SK-N-MC (cell line): Measurements from ENCODE around the gene PYGL.

Source experiments
- DNase-seq: peaks from one replicate; pipeline ENCODE4 v3.0.0-alpha.2; 2011; ENCODE audit warnings: low read depth, low spot score
- H3K27ac ChIP-seq: fragments of 200-600 bp; sonication (generic); 2 replicates; pipeline ENCODE4 v1.5.1; 2016; ENCODE audit warnings: mixed run types
- H3K36me3 ChIP-seq: fragments of 200-600 bp; sonication (generic); 2 replicates; pipeline ENCODE4 v1.6.1; 2017; ENCODE audit warnings: antibody characterized with exemption, low read length, mixed read lengths; ENCODE audit not compliant: insufficient read depth
- H3K4me3 ChIP-seq: fragments of 200-600 bp; sonication (generic); 2 replicates; pipeline ENCODE4 v1.5.1; 2016
- H3K9ac ChIP-seq: fragments of 200-600 bp; sonication (generic); 2 replicates; pipeline ENCODE4 v1.8.0; 2017; ENCODE audit warnings: mixed run types, mixed read lengths; ENCODE audit not compliant: insufficient read length
- H3K9me3 ChIP-seq: fragments of 200-600 bp; sonication (generic); 2 replicates; pipeline ENCODE4 v1.6.1; 2017; ENCODE audit warnings: low read depth, mild to moderate bottlenecking, antibody characterized with exemption, low read length, moderate library complexity, mixed read lengths
- EZH2 ChIP-seq: fragments of 200-600 bp; sonication (generic); IDR thresholded peaks from one replicate; pipeline ENCODE4 v1.6.1; 2017; ENCODE audit warnings: antibody characterized with exemption
- FOXP2 ChIP-seq: optimal IDR thresholded peaks from 2 replicates; pipeline ENCODE3; 2011; ENCODE audit warnings: mild to moderate bottlenecking, moderate library complexity; ENCODE audit not compliant: insufficient read depth; ENCODE audit errors: extremely low read length, control extremely low read depth
- POLR2AphosphoS5 ChIP-seq: IDR thresholded peaks from 2 replicates; pipeline ENCODE4 v1.6.1; 2012; ENCODE audit warnings: mild to moderate bottlenecking, low read depth, low read length, borderline replicate concordance

PYGL gene

DNA sequence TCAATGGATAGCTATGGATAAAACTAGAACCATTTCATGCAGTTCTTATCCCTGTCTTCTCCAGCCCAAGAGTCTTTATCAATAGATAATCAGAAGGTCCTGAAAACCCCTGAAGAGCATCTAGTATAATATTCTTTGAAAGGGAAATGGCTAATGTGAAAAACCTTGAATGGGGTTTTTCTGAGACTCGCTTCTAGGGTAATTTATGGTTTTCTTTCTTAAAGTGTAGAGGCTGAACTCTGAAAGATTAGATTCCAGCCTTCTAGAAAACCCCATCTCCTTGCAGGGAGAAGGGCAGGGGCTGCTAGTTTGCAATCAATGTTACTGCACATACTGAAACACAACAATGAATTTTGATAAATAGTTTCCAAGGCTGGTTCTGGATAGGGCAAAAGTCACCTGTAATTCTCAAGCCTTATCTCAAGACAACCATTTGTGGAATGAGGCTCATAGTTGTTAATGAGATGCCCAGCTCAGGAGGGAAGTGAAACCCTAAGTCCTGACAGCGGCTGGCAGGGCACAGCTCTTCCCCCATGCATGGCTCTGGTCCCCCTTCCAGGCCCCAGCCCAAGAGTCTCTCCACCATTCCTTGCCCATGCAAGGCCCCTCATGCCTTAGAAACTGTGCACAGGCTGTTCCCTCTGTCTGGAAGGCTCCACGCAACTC lies 33.7 kb upstream of the PYGL start:
- TF ChIP-seq EZH2 (no peak), POLR2AphosphoS5 (no peak), FOXP2 (no peak)
- H3K4me3 ChIP-seq: no peak overlapping the region
- no peaks in the 10 kb centered on the region for H3K36me3 ChIP-seq
- no peak overlapping the region for H3K27ac ChIP-seq
- H3K9ac ChIP-seq: no peak overlapping the region
- no peak for DNase-seq
- no peaks in the 10 kb centered on the region for H3K9me3 ChIP-seq

DNA sequence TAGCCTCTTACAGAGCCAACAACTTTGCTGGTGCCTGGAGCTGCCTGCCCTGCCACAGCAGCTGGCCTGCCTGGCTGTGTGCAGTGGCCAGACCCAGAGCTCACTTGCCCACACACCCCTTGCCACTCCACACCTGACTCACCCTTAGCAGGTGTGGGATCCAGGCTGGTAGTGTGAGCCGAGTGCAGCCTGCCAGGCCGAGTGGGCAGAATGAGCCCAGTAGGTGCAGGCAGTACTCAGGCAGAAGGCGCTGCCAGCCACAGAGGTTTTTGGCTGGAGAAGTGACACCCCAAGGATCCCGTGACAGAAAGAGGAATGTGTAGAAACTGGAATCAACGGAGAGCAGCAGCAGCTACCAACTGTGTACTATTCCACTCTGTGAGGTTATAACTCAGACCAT lies 29.8 kb upstream of the PYGL start:
- DNase-seq: no peak
- H3K9me3 ChIP-seq: no peaks in the 10 kb centered on the region
- no peak overlapping the region for H3K27ac ChIP-seq
- no peak overlapping the region for H3K4me3 ChIP-seq
- H3K9ac ChIP-seq: no peak overlapping the region
- TF ChIP-seq FOXP2: no peak
- no peak for TF ChIP-seq EZH2
- no peak for TF ChIP-seq POLR2AphosphoS5
- no peaks in the 10 kb centered on the region for H3K36me3 ChIP-seq

DNA sequence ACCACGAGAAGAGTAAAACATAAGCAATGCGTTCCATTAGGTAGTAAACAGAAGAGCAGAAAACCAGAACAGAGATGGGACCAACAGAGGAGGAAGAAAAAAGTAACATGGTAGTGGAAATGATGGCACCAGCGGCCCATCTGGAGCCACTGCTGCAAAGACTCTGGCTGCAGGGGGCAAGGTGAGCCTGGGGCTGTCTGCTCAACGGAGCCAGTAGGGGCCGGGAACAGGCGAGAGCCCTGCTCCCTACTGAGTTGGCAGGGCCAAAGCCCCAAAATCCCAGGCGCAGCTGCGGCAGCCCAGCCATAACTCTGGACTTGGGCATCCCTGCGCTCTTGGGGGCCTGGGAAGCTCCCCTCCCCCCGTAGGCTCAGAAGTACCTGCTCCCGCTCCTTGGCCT lies 28.5 kb upstream of the PYGL start:
- Histone ChIP-seq H3K27ac (no peak overlapping the region), H3K4me3 (no peak overlapping the region), H3K9ac (no peak overlapping the region), H3K9me3 (no peaks in the 10 kb centered on the region), H3K36me3 (no peaks in the 10 kb centered on the region)
- no peak for DNase-seq
- TF ChIP-seq POLR2AphosphoS5 (no peak), FOXP2 (no peak), EZH2 (no peak)

DNA sequence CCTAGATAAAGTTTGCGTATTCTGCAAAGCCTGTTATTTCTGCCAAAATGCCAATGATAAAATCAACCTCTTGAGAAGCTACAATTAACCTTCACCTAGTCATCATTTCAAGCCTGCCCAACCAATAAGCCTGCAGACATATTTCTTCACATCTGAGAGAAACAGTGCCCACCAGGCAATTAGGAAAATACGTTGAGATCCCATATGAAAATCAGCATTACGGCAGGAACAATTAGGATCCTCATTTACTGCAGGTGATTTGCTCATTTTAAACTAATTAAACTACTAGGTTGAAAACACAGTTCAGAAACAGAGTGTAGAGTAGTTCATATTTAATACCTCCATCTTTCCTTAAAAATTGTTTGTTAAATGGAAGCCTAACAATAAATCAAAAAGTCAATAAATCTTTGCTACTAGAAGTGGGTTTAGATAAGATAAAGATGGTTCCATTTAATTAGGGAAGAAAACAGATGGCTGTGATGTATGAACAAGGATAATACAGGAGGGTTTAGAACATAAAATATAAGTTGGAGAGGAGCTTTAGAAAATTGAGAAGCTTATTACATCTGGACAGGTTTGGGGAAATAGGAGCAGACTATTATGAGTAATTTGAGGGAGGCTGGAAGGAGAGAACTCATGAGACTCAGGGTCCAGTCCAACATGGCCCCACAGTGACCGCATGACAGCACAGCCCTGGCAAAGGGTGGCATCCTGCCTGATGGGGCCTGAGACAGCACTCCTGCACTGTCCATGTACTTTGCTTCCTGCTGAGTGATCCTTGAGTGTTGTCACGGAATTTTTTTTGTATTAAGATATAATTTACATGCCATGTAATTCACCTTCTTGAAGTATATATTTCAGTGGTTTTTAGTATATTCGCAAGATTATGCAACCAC lies 26.9 kb upstream of the PYGL start:
- TF ChIP-seq POLR2AphosphoS5: no peak
- no peak for TF ChIP-seq FOXP2
- no peak for TF ChIP-seq EZH2
- H3K4me3 ChIP-seq: no peak overlapping the region
- H3K36me3 ChIP-seq: no peaks in the 10 kb centered on the region
- DNase-seq: no peak
- no peak overlapping the region for H3K27ac ChIP-seq
- no peak overlapping the region for H3K9ac ChIP-seq
- H3K9me3 ChIP-seq: no peaks in the 10 kb centered on the region

DNA sequence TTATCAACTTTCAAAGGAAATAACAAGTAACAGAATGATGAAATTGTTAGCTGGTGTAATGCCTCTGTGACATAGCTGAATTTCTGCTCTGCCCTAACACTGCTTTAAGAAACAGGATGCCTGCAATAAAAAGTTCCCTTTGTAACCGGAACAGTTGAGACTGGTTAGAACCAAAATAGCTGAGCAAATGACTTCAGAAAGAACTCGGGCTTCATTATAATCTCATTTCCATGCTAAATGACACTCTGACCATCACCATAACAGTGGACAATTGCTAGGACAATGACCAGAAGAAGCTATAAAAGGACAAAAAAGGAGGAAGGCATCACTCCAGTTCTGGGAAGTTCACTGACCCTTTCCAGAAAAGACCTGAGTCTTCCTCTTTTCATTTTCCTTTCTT lies 23.5 kb upstream of the PYGL start:
- Histone ChIP-seq H3K4me3 (no peak overlapping the region), H3K27ac (no peak overlapping the region), H3K36me3 (no peaks in the 10 kb centered on the region), H3K9me3 (no peaks in the 10 kb centered on the region), H3K9ac (no peak overlapping the region)
- DNase-seq: no peak
- TF ChIP-seq FOXP2 (no peak), EZH2 (no peak), POLR2AphosphoS5 (no peak)

DNA sequence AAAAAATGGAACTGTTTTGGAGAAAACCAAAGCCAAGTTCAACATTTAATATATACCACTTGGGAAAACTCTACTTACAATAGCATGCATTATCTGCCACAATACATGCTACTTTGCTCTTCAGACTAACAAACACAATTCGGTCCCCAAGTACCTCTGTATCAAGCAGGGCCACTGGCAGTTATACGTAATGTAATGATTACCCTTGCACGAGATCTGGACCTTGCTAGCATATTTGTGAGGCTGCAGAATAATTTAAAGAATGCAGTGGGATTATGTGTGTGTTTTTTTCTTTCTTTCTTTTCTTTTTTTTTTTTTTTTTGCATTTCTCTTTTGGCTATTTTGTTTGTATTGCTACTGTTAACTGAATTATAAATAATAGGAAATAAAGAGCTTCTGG lies 22.8 kb upstream of the PYGL start:
- TF ChIP-seq EZH2 (no peak), POLR2AphosphoS5 (no peak), FOXP2 (no peak)
- no peaks in the 10 kb centered on the region for H3K36me3 ChIP-seq
- DNase-seq: no peak
- no peak overlapping the region for H3K9ac ChIP-seq
- H3K4me3 ChIP-seq: no peak overlapping the region
- H3K9me3 ChIP-seq: no peaks in the 10 kb centered on the region
- H3K27ac ChIP-seq: no peak overlapping the region

DNA sequence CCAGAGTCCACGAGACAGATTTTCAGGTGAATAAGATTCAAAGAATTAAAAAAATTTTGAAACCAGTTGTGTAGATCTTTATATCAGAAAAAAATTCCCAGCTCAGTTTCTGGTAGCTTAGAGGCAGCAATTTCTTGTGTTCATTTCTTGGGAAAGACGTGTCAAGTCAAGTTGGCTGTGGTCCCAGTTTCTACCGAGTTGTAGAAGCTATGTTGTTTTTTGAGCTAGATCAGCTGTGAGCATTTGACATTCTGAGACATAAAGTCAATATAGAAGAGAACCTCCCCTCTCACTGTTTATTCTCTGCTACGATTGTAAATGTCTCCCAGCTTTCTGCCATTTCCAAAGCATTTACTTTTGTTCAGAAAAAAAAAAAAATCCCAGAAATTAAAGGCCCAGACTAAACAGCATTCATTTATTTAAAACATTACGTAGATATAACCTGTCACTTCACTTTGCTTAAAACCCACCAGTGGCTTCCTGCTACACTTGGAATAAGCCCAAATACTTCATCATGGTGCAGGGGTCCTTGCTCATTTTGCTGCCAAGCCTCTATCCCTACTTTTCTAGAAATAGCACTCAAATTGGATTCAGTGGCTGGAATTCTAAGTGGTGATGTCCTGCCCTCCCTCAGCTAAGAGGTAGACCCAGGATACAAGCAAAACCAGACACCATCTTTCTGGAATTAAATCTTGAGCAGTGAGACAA lies 20.6 kb upstream of the PYGL start:
- no peak overlapping the region for H3K27ac ChIP-seq
- H3K4me3 ChIP-seq: no peak overlapping the region
- TF ChIP-seq FOXP2 (no peak), POLR2AphosphoS5 (no peak), EZH2 (no peak)
- H3K9me3 ChIP-seq: no peaks in the 10 kb centered on the region
- no peaks in the 10 kb centered on the region for H3K36me3 ChIP-seq
- no peak overlapping the region for H3K9ac ChIP-seq
- DNase-seq: no peak

DNA sequence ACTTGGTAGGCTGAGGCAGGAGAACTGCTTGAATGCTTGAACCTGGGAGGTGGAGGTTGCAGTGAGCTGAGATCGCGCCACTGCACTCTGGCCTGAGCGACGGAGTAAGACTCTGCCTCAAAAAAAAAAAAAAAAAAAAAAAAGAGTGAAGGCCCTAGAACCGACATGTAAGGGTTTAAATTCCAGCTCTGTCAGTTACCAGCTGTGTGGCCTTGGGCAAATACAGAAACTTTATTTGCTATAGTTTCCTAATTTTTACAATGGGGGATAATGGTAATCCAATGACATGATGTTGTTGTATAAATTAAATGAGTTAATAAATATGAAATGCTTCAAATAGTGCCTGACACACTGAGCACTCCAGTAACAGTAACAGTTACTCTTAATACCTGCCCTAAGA lies 19.6 kb upstream of the PYGL start:
- H3K27ac ChIP-seq: no peak overlapping the region
- H3K9ac ChIP-seq: no peak overlapping the region
- H3K4me3 ChIP-seq: no peak overlapping the region
- TF ChIP-seq FOXP2 (no peak), EZH2 (no peak), POLR2AphosphoS5 (no peak)
- no peaks in the 10 kb centered on the region for H3K9me3 ChIP-seq
- no peak for DNase-seq
- H3K36me3 ChIP-seq: no peaks in the 10 kb centered on the region
